GM21423 (cell line): ENCODE data around the gene AGAP3.

Source experiments
- ATAC-seq: cut with Tn5 transposase; IDR thresholded peaks from one replicate; pipeline ENCODE4 v1.9.1; 2021; ENCODE audit warnings: mild to moderate bottlenecking, moderate library complexity; ENCODE audit not compliant: unreplicated experiment

The AGAP3 gene

GRCh38 chr7:151179287-151179860 is 93.1 kb downstream of the AGAP3 start:
- no peak for ATAC-seq

- no peak for ATAC-seq
These were observed 93.7 kb downstream of the AGAP3 start for GRCh38 chr7:151179946-151180345.

GRCh38 chr7:151181011-151181431 is 94.7 kb downstream of the AGAP3 start:
- ATAC-seq, result no peak

- ATAC-seq, result no peak
These were observed 99.7 kb downstream of the AGAP3 start for GRCh38 chr7:151185762-151186639.

- ATAC-seq, result no peak
These were observed 100.5 kb downstream of the AGAP3 start, which contains the start of gene ASB10 for GRCh38 chr7:151186640-151187408. ASB10 (minus strand) TSS chr7:151187250; CDS start chr7:151187130, 120 bp downstream.

- ATAC-seq, result no peak
These were observed 101.4 kb downstream of the AGAP3 start for GRCh38 chr7:151187409-151188251.

- ATAC-seq, result no peak
These were observed 101.9 kb downstream of the AGAP3 start for GRCh38 chr7:151188252-151188542.

- no peak for ATAC-seq
These were observed 102.8 kb downstream of the AGAP3 start for GRCh38 chr7:151189038-151189437.

- no peak for ATAC-seq
These were observed 105.3 kb downstream of the AGAP3 start for GRCh38 chr7:151191544-151191943.

- no peak for ATAC-seq
These were observed 105.8 kb downstream of the AGAP3 start for GRCh38 chr7:151192002-151192539.

- no peak for ATAC-seq
These were observed 107.1 kb downstream of the AGAP3 start for GRCh38 chr7:151193203-151193978.
